Measurements from ENCODE around the gene TMEM88.

The TMEM88 gene

GRCh38 chr17:7885367-7886226 is 30.7 kb downstream of the TMEM88 start:
- DNase-seq (ENCODE audit: low spot score), result peak; percentile 20

- DNase-seq (ENCODE audit: low spot score), result peak; percentile 10
Observed at GRCh38 chr17:7886227-7887037, 31.6 kb downstream of the TMEM88 start.

DNA sequence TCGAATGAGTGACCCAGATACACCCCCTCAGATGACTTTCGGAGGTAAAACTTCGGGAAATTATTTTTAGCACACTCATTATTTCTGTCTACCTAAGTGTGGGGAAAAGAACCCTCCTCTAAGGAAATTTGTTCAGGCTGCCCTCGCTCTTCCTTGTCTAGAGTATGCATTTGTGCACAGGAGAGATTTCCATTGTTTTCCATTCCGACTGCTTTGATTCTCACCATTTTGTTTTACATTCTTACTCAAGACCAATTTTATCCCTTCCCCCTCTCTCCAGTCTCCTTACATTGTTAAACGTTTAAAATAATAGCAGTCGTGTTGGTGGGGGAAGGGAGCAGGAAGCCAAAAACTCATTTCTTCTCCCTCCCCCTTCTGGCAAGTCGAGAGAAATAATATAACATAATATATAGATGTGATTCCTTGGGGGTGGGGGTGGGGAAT is 32.2 kb downstream of the TMEM88 start:
- DNase-seq (ENCODE audit: low spot score), result no peak

DNA sequence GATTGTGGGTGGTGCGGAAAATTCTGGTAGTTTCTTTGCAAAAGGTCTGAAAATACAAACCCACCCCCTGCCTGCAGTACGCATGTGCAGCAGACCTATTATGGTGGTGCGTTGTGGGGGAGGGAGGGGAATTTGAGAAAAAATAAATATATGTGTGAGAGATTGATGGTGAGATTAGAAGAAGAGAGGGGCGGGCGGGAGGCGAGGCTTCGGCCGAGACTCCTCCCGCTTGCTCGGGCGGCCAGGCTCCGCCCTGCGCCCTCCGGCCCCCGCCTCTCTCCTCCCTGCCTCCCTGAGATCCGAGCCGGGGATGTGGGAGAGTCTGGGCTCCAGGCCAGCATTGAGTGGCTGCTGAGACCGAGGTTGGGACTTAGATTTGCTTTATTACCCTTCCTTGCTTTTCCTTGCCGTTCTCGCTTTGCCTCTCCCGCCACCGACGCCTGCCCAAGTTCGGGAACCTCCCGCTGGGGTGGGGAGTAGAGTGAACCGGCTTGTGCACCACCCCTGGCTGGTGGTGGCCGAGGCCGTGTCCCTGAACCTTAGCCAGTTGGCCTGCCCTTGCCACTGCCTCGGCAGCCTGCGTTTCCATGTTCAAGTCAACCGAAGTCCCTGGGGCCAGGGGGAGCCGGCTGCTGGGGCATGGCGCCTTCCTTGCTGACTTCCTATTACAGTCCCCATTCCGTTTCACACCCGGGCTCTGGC is 32.8 kb downstream of the TMEM88 start:
- DNase-seq (ENCODE audit: low spot score), result peak; percentile 91

DNA sequence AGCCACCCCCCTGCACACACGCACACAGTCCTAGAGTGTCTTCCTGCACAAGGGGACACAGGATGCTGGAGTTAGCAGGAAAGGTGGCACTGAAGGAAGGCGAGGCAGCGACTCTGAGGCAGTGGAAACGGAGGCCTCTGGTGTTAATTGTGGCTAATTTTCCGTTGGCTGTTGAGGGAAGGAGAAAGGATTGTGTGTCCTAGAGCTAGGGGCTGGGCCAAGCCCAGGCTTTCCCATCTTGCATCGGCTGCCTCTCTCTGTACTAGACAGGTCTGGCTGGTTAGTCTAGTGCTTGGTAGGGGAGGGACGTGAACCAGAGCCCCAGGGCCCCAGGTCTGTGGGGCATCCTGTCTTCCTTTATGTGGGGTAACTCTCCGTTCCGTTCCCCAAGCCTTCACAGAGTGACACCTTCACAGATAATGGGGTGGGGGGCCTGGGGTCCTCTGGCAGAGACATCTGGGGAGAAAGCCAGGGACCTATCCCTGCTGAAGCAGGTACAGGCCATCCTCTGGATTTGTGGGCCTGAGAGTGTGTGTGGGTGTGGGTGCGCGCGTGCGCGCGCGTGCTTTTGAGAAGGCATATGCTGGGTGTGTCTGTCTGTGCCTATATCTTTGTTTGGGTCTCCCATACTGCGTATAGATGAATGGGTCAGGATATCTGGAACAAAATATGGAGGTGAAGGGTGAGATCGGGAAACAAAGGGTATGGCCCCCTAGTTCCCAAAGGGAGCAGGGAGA is 33.5 kb downstream of the TMEM88 start, which contains the start of gene CHD3:
Gene CHD3, plus strand, starts transcription at position 606 of the 737 bp plus-strand sequence. CDS start 212 bp downstream, outside the sequence.
- no peak for DNase-seq (ENCODE audit: low spot score)

- DNase-seq (ENCODE audit: low spot score), result peak; percentile 98
Observed at GRCh38 chr17:7889166-7889955, 34.5 kb downstream of the TMEM88 start.

- DNase-seq (ENCODE audit: low spot score), result no peak
Observed at GRCh38 chr17:7893187-7893880, 38.5 kb downstream of the TMEM88 start.

DNA sequence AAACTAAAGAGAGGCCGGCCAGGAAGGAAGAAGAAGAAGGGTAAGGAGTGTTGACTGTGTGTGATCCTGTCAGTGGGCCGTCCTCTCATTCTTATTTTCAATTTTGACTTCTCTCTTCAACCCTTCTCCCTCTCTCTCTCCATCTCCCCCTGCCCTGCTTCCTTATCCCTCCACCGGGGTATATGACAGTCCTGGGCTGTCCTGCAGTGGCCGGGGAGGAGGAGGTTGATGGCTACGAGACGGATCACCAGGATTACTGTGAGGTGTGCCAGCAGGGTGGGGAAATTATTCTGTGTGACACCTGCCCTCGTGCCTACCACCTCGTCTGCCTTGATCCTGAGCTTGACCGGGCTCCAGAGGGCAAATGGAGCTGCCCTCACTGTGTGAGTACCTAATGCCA is 39.4 kb downstream of the TMEM88 start:
- no peak for DNase-seq (ENCODE audit: low spot score)

- no peak for DNase-seq (ENCODE audit: low spot score)
Observed at GRCh38 chr17:7894866-7895265, 40.0 kb downstream of the TMEM88 start.

- no peak for DNase-seq (ENCODE audit: low spot score)
Observed at GRCh38 chr17:7897090-7897489, 42.2 kb downstream of the TMEM88 start.

DNA sequence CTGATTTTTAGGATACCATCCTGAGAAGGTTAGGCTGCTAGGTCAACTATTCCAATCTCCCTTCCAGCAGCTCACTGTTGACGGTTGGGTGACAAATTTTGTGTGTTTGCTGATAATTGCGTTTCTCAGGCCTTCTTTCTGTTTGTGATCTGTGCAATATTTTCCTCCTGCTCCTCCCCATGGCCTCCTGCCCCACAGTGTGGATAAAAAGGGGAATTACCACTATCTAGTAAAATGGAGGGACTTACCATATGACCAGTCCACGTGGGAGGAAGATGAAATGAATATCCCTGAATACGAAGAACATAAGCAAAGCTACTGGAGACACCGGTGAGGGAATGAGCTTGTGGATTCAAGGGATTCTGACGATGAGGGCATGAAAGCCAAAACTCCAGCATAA is 42.9 kb downstream of the TMEM88 start:
- DNase-seq (ENCODE audit: low spot score), result peak; percentile 74

DNA sequence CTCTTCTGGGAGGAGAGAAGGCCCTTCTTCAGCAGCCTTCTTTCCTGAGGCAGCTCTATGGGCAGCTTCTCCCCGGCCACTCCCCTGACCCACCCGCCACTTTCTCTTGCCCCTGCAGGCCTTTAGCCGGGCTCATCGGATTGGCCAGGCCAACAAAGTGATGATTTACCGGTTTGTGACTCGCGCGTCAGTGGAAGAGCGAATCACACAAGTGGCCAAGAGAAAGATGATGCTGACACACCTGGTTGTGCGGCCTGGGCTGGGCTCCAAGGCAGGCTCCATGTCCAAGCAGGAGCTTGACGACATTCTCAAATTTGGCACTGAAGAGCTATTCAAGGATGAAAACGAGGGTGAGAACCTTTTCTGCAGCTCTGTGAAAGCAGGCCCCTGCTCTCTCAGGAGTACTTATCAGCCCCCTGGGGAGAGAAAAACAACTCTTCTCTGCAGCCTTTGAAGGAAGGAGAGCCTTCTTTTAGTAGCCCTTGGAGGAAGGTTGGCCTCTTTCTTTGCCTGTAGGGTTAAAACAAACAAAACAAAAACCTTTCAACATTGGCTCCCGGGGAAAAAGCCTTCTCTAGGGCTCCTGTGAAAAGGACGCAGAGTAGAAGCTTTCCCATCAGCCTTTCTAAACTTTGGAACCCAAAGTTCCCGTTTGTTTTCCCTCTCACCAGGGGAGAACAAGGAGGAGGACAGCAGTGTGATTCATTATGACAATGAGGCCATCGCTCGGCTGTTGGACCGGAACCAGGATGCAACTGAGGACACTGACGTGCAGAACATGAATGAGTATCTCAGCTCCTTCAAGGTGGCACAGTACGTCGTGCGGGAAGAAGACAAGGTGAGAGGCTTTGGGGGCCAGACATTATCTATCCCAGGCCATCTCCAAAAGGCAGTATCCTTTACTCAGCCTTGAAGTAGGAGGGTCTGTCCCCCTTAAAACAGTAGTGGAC is 48.6 kb downstream of the TMEM88 start:
- DNase-seq (ENCODE audit: low spot score), result no peak

Measured in globus pallidus (tissue), 1 donor.